Measurements from ENCODE around the gene RAD51D. TPM values are rescaled to one million over a fixed set of nuclear protein-coding genes. Genes with fewer than 3 reads are reported as not detected.
"Not testable (repeated sequence)": the region's sequence is repeated elsewhere in the genome, so short reads cannot be mapped to it uniquely, and the experiment has no call there.

RAD51D gene
- total and polyA plus RNA-seq, 11 donors, result 2.1 to 9.2 (median 5.0) TPM

DNA sequence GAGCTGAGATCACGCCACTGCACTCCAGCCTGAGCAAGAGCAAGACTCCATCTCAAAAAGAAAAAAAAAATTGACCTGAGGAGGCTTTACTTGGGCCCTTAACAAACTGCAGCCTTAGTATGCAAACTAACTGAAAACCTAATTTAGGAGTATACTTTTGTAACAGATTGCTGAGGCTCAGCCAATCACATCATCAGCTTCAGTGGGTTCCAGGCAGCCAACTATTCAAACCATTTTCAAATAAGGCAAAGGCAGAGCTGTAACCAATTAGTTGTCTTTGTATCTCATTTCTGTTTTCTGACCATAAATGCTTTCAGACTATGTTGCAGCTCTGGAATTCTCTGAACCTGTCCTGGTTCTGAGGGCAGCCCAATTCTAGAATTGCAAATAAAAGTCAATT lies 23.9 kb downstream of the RAD51D start:
- Histone ChIP-seq H3K27me3 (no peaks in the 10 kb centered on the region), H3K27ac (no peak overlapping the region), H3K4me1 (no peaks in the 10 kb centered on the region), H3K9me3 (no peaks in the 10 kb centered on the region), H3K4me3 (no peak overlapping the region), H3K36me3 (peaks cover 0 to 31% (median 17%) of the 10 kb centered on the region in 9 donors)
- intact Hi-C loops (cut with DNase I), result no loop called here
- ATAC-seq (no peak), DNase-seq (no peak)
- WGBS, 4 donors, result 95 to 100% (median 98%) methylated on average over 1 of the region's 1 CpG
- TF ChIP-seq, protein P1, sequence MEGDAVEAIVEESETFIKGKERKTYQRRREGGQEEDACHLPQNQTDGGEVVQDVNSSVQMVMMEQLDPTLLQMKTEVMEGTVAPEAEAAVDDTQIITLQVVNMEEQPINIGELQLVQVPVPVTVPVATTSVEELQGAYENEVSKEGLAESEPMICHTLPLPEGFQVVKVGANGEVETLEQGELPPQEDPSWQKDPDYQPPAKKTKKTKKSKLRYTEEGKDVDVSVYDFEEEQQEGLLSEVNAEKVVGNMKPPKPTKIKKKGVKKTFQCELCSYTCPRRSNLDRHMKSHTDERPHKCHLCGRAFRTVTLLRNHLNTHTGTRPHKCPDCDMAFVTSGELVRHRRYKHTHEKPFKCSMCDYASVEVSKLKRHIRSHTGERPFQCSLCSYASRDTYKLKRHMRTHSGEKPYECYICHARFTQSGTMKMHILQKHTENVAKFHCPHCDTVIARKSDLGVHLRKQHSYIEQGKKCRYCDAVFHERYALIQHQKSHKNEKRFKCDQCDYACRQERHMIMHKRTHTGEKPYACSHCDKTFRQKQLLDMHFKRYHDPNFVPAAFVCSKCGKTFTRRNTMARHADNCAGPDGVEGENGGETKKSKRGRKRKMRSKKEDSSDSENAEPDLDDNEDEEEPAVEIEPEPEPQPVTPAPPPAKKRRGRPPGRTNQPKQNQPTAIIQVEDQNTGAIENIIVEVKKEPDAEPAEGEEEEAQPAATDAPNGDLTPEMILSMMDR (IDR thresholded peaks at IDR 0.05), result no peak
- no peak for TF ChIP-seq POLR2A (IDR thresholded peaks at IDR 0.05)

DNA sequence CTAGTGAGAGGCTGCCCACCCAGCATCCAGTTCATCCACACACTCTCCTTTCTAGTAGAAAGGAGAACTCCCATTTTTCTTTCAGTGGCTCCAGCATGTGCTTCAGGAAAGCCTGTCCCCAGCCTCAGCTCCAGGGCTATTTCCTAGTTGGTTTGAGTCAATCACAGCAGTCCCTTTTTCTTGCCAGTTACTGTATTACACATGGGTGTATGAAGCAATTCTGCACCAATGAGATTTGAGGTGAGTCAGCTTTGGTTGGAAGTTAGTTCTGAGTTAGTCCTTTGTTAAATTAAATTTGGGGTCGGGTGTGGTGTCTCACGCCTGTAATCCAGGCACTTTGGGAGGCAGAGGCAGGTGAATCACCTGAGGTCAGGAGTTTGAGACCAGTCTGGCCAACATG lies 24.8 kb downstream of the RAD51D start:
- peak in 2 of 4 donors; percentile 59 to 60 for ATAC-seq
- TF ChIP-seq, protein P1 (IDR thresholded peaks at IDR 0.05), result no peak
- TF ChIP-seq POLR2A (IDR thresholded peaks at IDR 0.05), result no peak
- peaks cover 0 to 4% (median 0%) of the 10 kb centered on the region in 12 donors for H3K4me1 ChIP-seq
- no peak overlapping the region for H3K27ac ChIP-seq
- H3K9me3 ChIP-seq, result no peaks in the 10 kb centered on the region
- no peak for DNase-seq
- no peaks in the 10 kb centered on the region for H3K27me3 ChIP-seq
- intact Hi-C loops (cut with DNase I), result loop anchor here in 1 of 10 donors (5.0 kb wide), 1 partner anchor 98 kb away; no protein-coding TSS in a partner anchor
- 79 to 90% (median 85%) methylated on average over 2 of the region's 2 CpGs for WGBS, 4 donors
- no peak overlapping the region for H3K4me3 ChIP-seq
- H3K36me3 ChIP-seq, result peaks cover 0 to 22% (median 8%) of the 10 kb centered on the region in 9 donors

DNA sequence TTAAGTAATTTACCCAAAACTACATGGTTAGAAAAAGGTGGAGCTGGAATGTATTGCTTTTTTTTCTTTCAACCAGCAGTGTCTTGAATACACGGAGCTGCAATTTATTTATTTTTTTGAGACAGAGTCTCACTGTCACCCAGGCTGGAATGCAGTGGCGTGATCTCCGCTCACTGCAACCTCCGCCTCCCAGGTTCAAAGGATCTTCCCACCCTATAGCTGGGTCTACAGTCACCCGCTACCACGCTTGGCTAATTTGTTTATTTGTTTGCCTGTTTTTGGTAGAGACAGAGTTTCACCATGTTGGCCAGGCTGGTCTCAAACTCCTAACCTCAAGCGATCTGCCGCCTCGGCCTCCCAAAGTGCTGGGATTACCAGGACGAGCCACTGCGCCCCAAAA lies 29.0 kb downstream of the RAD51D start:
- intact Hi-C loops (cut with DNase I), result loop anchor here in 1 of 10 donors (5.0 kb wide), 1 partner anchor 93 kb away; no protein-coding TSS in a partner anchor
- ATAC-seq, H3K36me3 ChIP-seq, H3K27me3 ChIP-seq, H3K27ac ChIP-seq, DNase-seq, H3K4me3 ChIP-seq, H3K9me3 ChIP-seq: not testable (repeated sequence)
- WGBS, 4 donors, result 89 to 94% (median 93%) methylated on average over 11 of the region's 11 CpGs
- H3K4me1 ChIP-seq, result peaks cover 0 to 24% (median 10%) of the 10 kb centered on the region in 12 donors

DNA sequence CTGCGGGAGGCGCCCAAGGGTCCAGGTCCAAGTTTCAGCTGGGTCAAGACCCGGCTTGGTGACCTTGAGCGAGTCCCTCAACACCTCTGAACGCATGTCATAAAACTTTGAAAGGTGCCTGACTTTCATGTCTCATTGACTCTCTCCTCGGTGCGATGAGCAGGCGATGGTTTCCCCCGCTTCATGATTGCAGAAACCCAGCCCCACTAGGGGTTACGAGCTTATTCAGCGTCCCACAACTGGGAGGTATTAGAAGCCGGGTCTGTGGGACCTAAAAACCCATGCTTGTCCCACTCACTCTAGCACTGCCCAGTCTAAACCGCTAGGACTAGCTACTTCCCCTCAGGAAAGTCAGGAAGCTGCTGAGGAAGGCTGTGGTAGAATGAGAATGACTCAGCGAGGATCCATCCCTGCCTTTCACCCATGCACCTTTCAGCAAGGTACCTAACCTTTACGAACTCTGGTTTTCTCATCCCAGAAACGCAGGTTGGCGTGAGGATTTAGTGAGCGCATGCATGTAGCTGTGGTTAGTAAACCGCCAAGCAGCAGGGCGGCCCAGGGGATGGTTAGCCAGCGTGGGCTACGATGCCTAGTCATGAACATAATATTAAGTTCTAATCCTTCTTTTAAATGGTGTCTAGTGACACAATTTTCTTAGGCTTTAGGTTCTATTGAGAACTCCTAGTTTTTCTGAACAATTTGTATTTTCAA lies 29.9 kb downstream of the RAD51D start:
- Histone ChIP-seq H3K4me1 (peaks cover 0 to 24% (median 10%) of the 10 kb centered on the region in 12 donors), H3K4me3 (peak overlapping the region; percentile 57 to 99 (median 92)), H3K27me3 (no peaks in the 10 kb centered on the region), H3K27ac (peak overlapping the region in 11 of 12 donors; percentile 32 to 95 (median 82)), H3K36me3 (no peaks in the 10 kb centered on the region), H3K9me3 (no peaks in the 10 kb centered on the region)
- no peak for TF ChIP-seq POLR2A (IDR thresholded peaks at IDR 0.05)
- TF ChIP-seq, protein P1 (IDR thresholded peaks at IDR 0.05), result peak in 3 of 12 donors; percentile 6 to 27 (median 26)
- ATAC-seq (peak in 3 of 4 donors; percentile 31 to 43 (median 38)), DNase-seq (no peak)
- 44 to 60% (median 46%) methylated on average over 22 of the region's 22 CpGs for WGBS, 4 donors
- intact Hi-C loops (cut with DNase I), result loop anchor here in 7 of 10 donors (1.0 to 10.0 kb wide), 7 partner anchors 29 to 107 kb away; partner anchors contain the start of genes LIG3 (in 4 of the 7) and RAD51D (in 1 of the 7)

All from heart left ventricle (tissue), 16 donors.